ENCODE measurements around the gene RAB31.

RAB31 gene

GRCh38 chr18:9828506-9829396 lies 120.7 kb downstream of the RAB31 start:
- peak overlapping the region; percentile 55 for H3K27ac ChIP-seq (ENCODE audit: low read length)
- H3K4me3 ChIP-seq (ENCODE audit: low read length in 2 of 2): no peak overlapping the region

GRCh38 chr18:9829397-9829712 lies 121.3 kb downstream of the RAB31 start:
- H3K9ac ChIP-seq (ENCODE audit: low read length in 2 of 2): no peak overlapping the region
- no peak overlapping the region for H3K4me3 ChIP-seq (ENCODE audit: low read length in 2 of 2)
- no peak overlapping the region for H3K27ac ChIP-seq (ENCODE audit: low read length)
- H3K9me3 ChIP-seq (ENCODE audit: control insufficient read depth in 2 of 2, low read length in 2 of 2): no peaks in the 10 kb centered on the region
- H3K27me3 ChIP-seq (ENCODE audit: control insufficient read depth in 1 of 2, insufficient read depth in 2 of 2, low read length in 2 of 2): no peaks in the 10 kb centered on the region
- H3K4me1 ChIP-seq (ENCODE audit: control insufficient read depth, insufficient read depth, low read length): peaks cover 50% of the 10 kb centered on the region
- H3K36me3 ChIP-seq (ENCODE audit: control insufficient read depth in 2 of 2, insufficient read depth in 2 of 2, low read length in 2 of 2): peaks cover 0 to 4% of the 10 kb centered on the region in 2 donors

More at GRCh38 chr18:9828506-9829396, 120.7 kb downstream of the RAB31 start:
- Histone ChIP-seq H3K27me3 (ENCODE audit: control insufficient read depth in 1 of 2, insufficient read depth in 2 of 2, low read length in 2 of 2) (no peaks in the 10 kb centered on the region), H3K9ac (ENCODE audit: low read length in 2 of 2) (no peak overlapping the region), H3K9me3 (ENCODE audit: control insufficient read depth in 2 of 2, low read length in 2 of 2) (no peaks in the 10 kb centered on the region), H3K36me3 (ENCODE audit: control insufficient read depth in 2 of 2, insufficient read depth in 2 of 2, low read length in 2 of 2) (peaks cover 0 to 4% of the 10 kb centered on the region in 2 donors), H3K4me1 (ENCODE audit: control insufficient read depth, insufficient read depth, low read length) (peaks cover 56% of the 10 kb centered on the region)

GRCh38 chr18:9831036-9831722 lies 123.1 kb downstream of the RAB31 start:
- Histone ChIP-seq H3K9me3 (ENCODE audit: control insufficient read depth in 2 of 2, low read length in 2 of 2) (no peaks in the 10 kb centered on the region), H3K36me3 (ENCODE audit: control insufficient read depth in 2 of 2, insufficient read depth in 2 of 2, low read length in 2 of 2) (peaks cover 0 to 4% of the 10 kb centered on the region in 2 donors), H3K4me3 (ENCODE audit: low read length in 2 of 2) (no peak overlapping the region), H3K9ac (ENCODE audit: low read length in 2 of 2) (no peak overlapping the region), H3K27ac (ENCODE audit: low read length) (peak overlapping the region; percentile 60), H3K27me3 (ENCODE audit: control insufficient read depth in 1 of 2, insufficient read depth in 2 of 2, low read length in 2 of 2) (no peaks in the 10 kb centered on the region), H3K4me1 (ENCODE audit: control insufficient read depth, insufficient read depth, low read length) (peaks cover 46% of the 10 kb centered on the region)

GRCh38 chr18:9831723-9832199 lies 123.7 kb downstream of the RAB31 start:
- H3K27ac ChIP-seq (ENCODE audit: low read length): peak overlapping the region; percentile 60
- H3K4me3 ChIP-seq (ENCODE audit: low read length in 2 of 2): no peak overlapping the region
- H3K9me3 ChIP-seq (ENCODE audit: control insufficient read depth in 2 of 2, low read length in 2 of 2): no peaks in the 10 kb centered on the region
- H3K27me3 ChIP-seq (ENCODE audit: control insufficient read depth in 1 of 2, insufficient read depth in 2 of 2, low read length in 2 of 2): no peaks in the 10 kb centered on the region
- no peak overlapping the region for H3K9ac ChIP-seq (ENCODE audit: low read length in 2 of 2)
- peaks cover 46% of the 10 kb centered on the region for H3K4me1 ChIP-seq (ENCODE audit: control insufficient read depth, insufficient read depth, low read length)
- peaks cover 0 to 4% of the 10 kb centered on the region in 2 donors for H3K36me3 ChIP-seq (ENCODE audit: control insufficient read depth in 2 of 2, insufficient read depth in 2 of 2, low read length in 2 of 2)

- no peaks in the 10 kb centered on the region for H3K9me3 ChIP-seq (ENCODE audit: control insufficient read depth in 2 of 2, low read length in 2 of 2)
- H3K27me3 ChIP-seq (ENCODE audit: control insufficient read depth in 1 of 2, insufficient read depth in 2 of 2, low read length in 2 of 2): no peaks in the 10 kb centered on the region
- no peak overlapping the region for H3K4me3 ChIP-seq (ENCODE audit: low read length in 2 of 2)
- no peak overlapping the region for H3K9ac ChIP-seq (ENCODE audit: low read length in 2 of 2)
- peaks cover 42% of the 10 kb centered on the region for H3K4me1 ChIP-seq (ENCODE audit: control insufficient read depth, insufficient read depth, low read length)
- peaks cover 0 to 4% of the 10 kb centered on the region in 2 donors for H3K36me3 ChIP-seq (ENCODE audit: control insufficient read depth in 2 of 2, insufficient read depth in 2 of 2, low read length in 2 of 2)
- H3K27ac ChIP-seq (ENCODE audit: low read length): no peak overlapping the region
Measured at GRCh38 chr18:9832871-9833270, 124.8 kb downstream of the RAB31 start.

- peak overlapping the region; percentile 49 for H3K27ac ChIP-seq (ENCODE audit: low read length)
- no peaks in the 10 kb centered on the region for H3K9me3 ChIP-seq (ENCODE audit: control insufficient read depth in 2 of 2, low read length in 2 of 2)
- H3K27me3 ChIP-seq (ENCODE audit: control insufficient read depth in 1 of 2, insufficient read depth in 2 of 2, low read length in 2 of 2): no peaks in the 10 kb centered on the region
- no peak overlapping the region for H3K4me3 ChIP-seq (ENCODE audit: low read length in 2 of 2)
- peaks cover 53% of the 10 kb centered on the region for H3K4me1 ChIP-seq (ENCODE audit: control insufficient read depth, insufficient read depth, low read length)
- H3K9ac ChIP-seq (ENCODE audit: low read length in 2 of 2): no peak overlapping the region
- peaks cover 0 to 4% of the 10 kb centered on the region in 2 donors for H3K36me3 ChIP-seq (ENCODE audit: control insufficient read depth in 2 of 2, insufficient read depth in 2 of 2, low read length in 2 of 2)
Measured at GRCh38 chr18:9834551-9834950, 126.5 kb downstream of the RAB31 start.

- peak overlapping the region; percentile 80 for H3K27ac ChIP-seq (ENCODE audit: low read length)
- H3K4me3 ChIP-seq (ENCODE audit: low read length in 2 of 2): no peak overlapping the region
- peaks cover 59% of the 10 kb centered on the region for H3K4me1 ChIP-seq (ENCODE audit: control insufficient read depth, insufficient read depth, low read length)
Measured at GRCh38 chr18:9835113-9835755, 127.1 kb downstream of the RAB31 start.

GRCh38 chr18:9835825-9836224 lies 127.7 kb downstream of the RAB31 start:
- Histone ChIP-seq H3K36me3 (ENCODE audit: control insufficient read depth in 2 of 2, insufficient read depth in 2 of 2, low read length in 2 of 2) (peaks cover 0 to 4% of the 10 kb centered on the region in 2 donors), H3K9ac (ENCODE audit: low read length in 2 of 2) (peak overlapping the region; percentile 21 to 32), H3K4me3 (ENCODE audit: low read length in 2 of 2) (no peak overlapping the region), H3K9me3 (ENCODE audit: control insufficient read depth in 2 of 2, low read length in 2 of 2) (no peaks in the 10 kb centered on the region), H3K27ac (ENCODE audit: low read length) (peak overlapping the region; percentile 80), H3K4me1 (ENCODE audit: control insufficient read depth, insufficient read depth, low read length) (peaks cover 59% of the 10 kb centered on the region), H3K27me3 (ENCODE audit: control insufficient read depth in 1 of 2, insufficient read depth in 2 of 2, low read length in 2 of 2) (no peaks in the 10 kb centered on the region)

More at GRCh38 chr18:9835113-9835755, 127.1 kb downstream of the RAB31 start:
- H3K27me3 ChIP-seq (ENCODE audit: control insufficient read depth in 1 of 2, insufficient read depth in 2 of 2, low read length in 2 of 2): no peaks in the 10 kb centered on the region
- peak overlapping the region; percentile 29 to 32 for H3K9ac ChIP-seq (ENCODE audit: low read length in 2 of 2)
- peaks cover 0 to 4% of the 10 kb centered on the region in 2 donors for H3K36me3 ChIP-seq (ENCODE audit: control insufficient read depth in 2 of 2, insufficient read depth in 2 of 2, low read length in 2 of 2)
- no peaks in the 10 kb centered on the region for H3K9me3 ChIP-seq (ENCODE audit: control insufficient read depth in 2 of 2, low read length in 2 of 2)

- Histone ChIP-seq H3K36me3 (ENCODE audit: control insufficient read depth in 2 of 2, insufficient read depth in 2 of 2, low read length in 2 of 2) (no peaks in the 10 kb centered on the region), H3K9ac (ENCODE audit: low read length in 2 of 2) (peak overlapping the region; percentile 21 to 62), H3K27ac (ENCODE audit: low read length) (peak overlapping the region; percentile 92), H3K9me3 (ENCODE audit: control insufficient read depth in 2 of 2, low read length in 2 of 2) (no peaks in the 10 kb centered on the region), H3K4me3 (ENCODE audit: low read length in 2 of 2) (peak overlapping the region; percentile 12 to 49), H3K4me1 (ENCODE audit: control insufficient read depth, insufficient read depth, low read length) (peaks cover 54% of the 10 kb centered on the region), H3K27me3 (ENCODE audit: control insufficient read depth in 1 of 2, insufficient read depth in 2 of 2, low read length in 2 of 2) (no peaks in the 10 kb centered on the region)
Measured at GRCh38 chr18:9838144-9838877, 130.2 kb downstream of the RAB31 start.

GRCh38 chr18:9839211-9839610 lies 131.1 kb downstream of the RAB31 start:
- Histone ChIP-seq H3K4me3 (ENCODE audit: low read length in 2 of 2) (no peak overlapping the region), H3K27ac (ENCODE audit: low read length) (peak overlapping the region; percentile 92), H3K36me3 (ENCODE audit: control insufficient read depth in 2 of 2, insufficient read depth in 2 of 2, low read length in 2 of 2) (peaks cover 0 to under 1% of the 10 kb centered on the region in 2 donors), H3K9ac (ENCODE audit: low read length in 2 of 2) (no peak overlapping the region), H3K27me3 (ENCODE audit: control insufficient read depth in 1 of 2, insufficient read depth in 2 of 2, low read length in 2 of 2) (no peaks in the 10 kb centered on the region), H3K9me3 (ENCODE audit: control insufficient read depth in 2 of 2, low read length in 2 of 2) (no peaks in the 10 kb centered on the region), H3K4me1 (ENCODE audit: control insufficient read depth, insufficient read depth, low read length) (peaks cover 54% of the 10 kb centered on the region)
